Sigmoid colon (tissue), 4 donors: Measurements from ENCODE around the gene NTNG1.

Experiments
- EP300 ChIP-seq, 4 donors: sonication (generic); formaldehyde crosslinking; IDR thresholded peaks; one replicate each; pipeline ENCODE4 v1.6.1; 2017; ENCODE audit warnings: antibody characterized with exemption in 4 of 4
- POLR2A ChIP-seq, 2 donors: fragments of 450-650 bp; IDR thresholded peaks; one replicate each; pipeline ENCODE4 v1.6.1; 2016; ENCODE audit warnings: antibody characterized with exemption in 2 of 2, mild to moderate bottlenecking in 2 of 2, moderate library complexity in 2 of 2
- POLR2AphosphoS5 ChIP-seq, 4 donors: sonication (generic); formaldehyde crosslinking; IDR thresholded peaks; one replicate each; pipeline ENCODE4 v1.6.1; 2017; ENCODE audit warnings: antibody characterized with exemption in 4 of 4
- TF ChIP-seq, protein P1 (sequence below), 4 experiments: fragments of 450-650 bp in 3 of 4; fragments of 200-600 bp in 1 of 4; IDR thresholded peaks; one replicate each; pipeline ENCODE4 v1.5.1; 2016 to 2019; ENCODE audit warnings: antibody characterized with exemption in 4 of 4, mild to moderate bottlenecking in 3 of 4, moderate library complexity in 2 of 4

DNA sequence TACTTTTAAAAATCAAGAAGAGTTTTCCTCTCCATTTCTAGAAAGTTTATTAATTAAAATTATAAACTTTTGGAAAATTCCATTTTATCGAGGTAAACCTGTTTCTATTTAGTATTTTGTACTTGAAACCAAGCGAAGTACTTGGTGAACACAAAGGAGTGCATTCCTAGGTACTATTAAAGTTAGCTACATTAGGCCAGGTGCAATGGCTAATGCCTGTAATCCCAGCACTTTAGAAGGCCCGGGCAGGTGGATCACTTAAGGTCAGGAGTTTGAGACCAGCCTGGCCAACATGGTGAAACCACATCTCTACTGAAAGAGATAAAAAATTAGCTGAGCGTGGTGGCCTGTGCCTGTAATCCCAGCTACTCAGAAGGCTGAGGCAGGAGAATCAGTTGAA, 292.2 kb downstream of the NTNG1 start:
- TF ChIP-seq POLR2AphosphoS5 (IDR thresholded peaks at IDR 0.05), result no peak
- TF ChIP-seq, protein P1, sequence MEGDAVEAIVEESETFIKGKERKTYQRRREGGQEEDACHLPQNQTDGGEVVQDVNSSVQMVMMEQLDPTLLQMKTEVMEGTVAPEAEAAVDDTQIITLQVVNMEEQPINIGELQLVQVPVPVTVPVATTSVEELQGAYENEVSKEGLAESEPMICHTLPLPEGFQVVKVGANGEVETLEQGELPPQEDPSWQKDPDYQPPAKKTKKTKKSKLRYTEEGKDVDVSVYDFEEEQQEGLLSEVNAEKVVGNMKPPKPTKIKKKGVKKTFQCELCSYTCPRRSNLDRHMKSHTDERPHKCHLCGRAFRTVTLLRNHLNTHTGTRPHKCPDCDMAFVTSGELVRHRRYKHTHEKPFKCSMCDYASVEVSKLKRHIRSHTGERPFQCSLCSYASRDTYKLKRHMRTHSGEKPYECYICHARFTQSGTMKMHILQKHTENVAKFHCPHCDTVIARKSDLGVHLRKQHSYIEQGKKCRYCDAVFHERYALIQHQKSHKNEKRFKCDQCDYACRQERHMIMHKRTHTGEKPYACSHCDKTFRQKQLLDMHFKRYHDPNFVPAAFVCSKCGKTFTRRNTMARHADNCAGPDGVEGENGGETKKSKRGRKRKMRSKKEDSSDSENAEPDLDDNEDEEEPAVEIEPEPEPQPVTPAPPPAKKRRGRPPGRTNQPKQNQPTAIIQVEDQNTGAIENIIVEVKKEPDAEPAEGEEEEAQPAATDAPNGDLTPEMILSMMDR (IDR thresholded peaks at IDR 0.05), result no peak
- TF ChIP-seq POLR2A (IDR thresholded peaks at IDR 0.05), result no peak
- no peak for TF ChIP-seq EP300 (IDR thresholded peaks at IDR 0.05)
